GM12801 (cell line): ENCODE measurements around the gene R3HCC1L.

Experiments
- CTCF ChIP-seq: IDR thresholded peaks from one replicate; pipeline ENCODE4 v1.5.1; 2011; ENCODE audit warnings: control low read depth; ENCODE audit not compliant: insufficient read length; ENCODE audit errors: extremely low read depth

R3HCC1L gene

GRCh38 chr10:98260752-98261151 is 126.3 kb downstream of the R3HCC1L start:
- no peak for TF ChIP-seq CTCF

- TF ChIP-seq CTCF, result no peak
Observed at GRCh38 chr10:98261436-98262277, 127.2 kb downstream of the R3HCC1L start.

- TF ChIP-seq CTCF, result no peak
Observed at GRCh38 chr10:98262571-98262970, 128.1 kb downstream of the R3HCC1L start.

GRCh38 chr10:98263088-98263487 is 128.6 kb downstream of the R3HCC1L start:
- TF ChIP-seq CTCF, result no peak

GRCh38 chr10:98264378-98265065 is 130.1 kb downstream of the R3HCC1L start:
- TF ChIP-seq CTCF, result no peak

GRCh38 chr10:98265403-98266378 is 131.2 kb downstream of the R3HCC1L start:
- no peak for TF ChIP-seq CTCF

- no peak for TF ChIP-seq CTCF
Observed at GRCh38 chr10:98266647-98267046, 132.2 kb downstream of the R3HCC1L start.
